ENCODE results near the gene ATP9A. TPM values are rescaled to one million over a fixed set of nuclear protein-coding genes. Genes with fewer than 3 reads are reported as not detected.

The ATP9A gene
- total RNA-seq, 2 donors from 2014 or later, result 16.8 to 24.6 TPM

DNA sequence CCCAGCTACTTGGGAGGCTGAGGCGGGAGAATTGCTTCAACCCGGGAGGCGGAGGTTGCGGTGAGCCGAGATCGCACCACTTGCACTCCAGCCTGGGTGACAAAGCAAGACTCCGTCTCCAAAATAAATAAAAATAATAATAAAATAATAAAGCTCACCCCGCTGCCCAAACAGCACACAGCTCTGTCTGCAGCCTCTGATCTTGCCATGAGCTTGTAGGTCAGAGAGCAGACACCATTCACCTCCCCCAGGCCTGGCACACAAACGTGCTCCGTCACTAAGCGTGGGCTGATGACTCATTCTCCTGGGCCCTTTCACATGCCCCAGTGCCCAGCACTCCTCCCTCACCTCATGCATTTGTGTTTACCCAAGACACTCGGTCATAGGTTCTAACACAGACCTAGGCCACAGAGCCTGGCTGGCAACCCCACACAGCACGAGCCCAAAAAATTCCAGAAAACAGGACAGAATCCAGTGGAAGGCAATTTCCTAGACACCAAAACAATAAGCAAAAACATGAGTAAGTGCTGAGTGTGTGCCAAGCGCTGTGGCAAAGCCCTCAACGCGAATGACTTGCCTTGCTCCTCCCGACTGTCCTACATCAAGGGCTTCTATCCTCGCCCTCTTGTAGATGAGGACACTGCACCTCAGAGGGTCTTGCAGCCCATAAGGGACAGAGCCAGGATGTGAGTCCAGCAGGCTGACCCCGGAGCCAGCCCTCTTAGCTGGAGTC lies 18.0 kb downstream of the ATP9A start:
- intact Hi-C loops (cut with DNase I), result no loop called here
- Histone ChIP-seq H3K27ac (peak overlapping the region; percentile 70 to 87 (median 72)), H3K27me3 (no peaks in the 10 kb centered on the region), H3K36me3 (replicated peaks in 1 of 2; ENCODE audit: insufficient read depth in 1 of 2, low read depth in 2 of 2) (no peaks in the 10 kb centered on the region), H3K4me3 (no peak overlapping the region), H3K9me3 (no peaks in the 10 kb centered on the region), H3K4me1 (peaks cover 28% of the 10 kb centered on the region)
- TF ChIP-seq CTCF (IDR thresholded peaks at IDR 0.05), result no peak
- TF ChIP-seq POLR2A (IDR thresholded peaks at IDR 0.05), result no peak
- ATAC-seq, result peak; percentile 98
- 65 to 68% methylated on average over 19 of the region's 19 CpGs for WGBS, 2 donors
- DNase-seq, result peak; percentile 77 to 94 (median 90)

DNA sequence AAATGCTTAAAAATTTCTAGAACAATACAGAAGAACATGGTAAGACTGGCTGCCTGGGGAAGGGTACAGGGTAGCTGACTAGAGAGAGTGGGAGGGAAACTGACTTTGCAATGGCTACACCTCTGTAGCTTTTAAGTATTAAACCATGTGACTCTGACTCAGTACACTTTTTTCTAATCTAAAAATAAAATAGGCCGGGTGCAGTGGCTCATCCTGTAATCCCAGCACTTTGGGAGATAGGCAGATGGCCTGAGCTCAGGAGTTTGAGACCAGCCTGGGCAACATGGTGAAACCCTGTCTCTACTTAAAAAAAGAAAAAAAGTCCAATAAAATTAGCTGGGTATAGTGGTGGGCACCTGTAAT lies 18.5 kb downstream of the ATP9A start:
- no peaks in the 10 kb centered on the region for H3K36me3 ChIP-seq (replicated peaks in 1 of 2; ENCODE audit: insufficient read depth in 1 of 2, low read depth in 2 of 2)
- ATAC-seq (no peak), DNase-seq (peak in 1 of 4 donors; percentile 37)
- TF ChIP-seq CTCF (IDR thresholded peaks at IDR 0.05) (no peak), POLR2A (IDR thresholded peaks at IDR 0.05) (no peak)
- peak overlapping the region in 3 of 4 donors; percentile 59 to 87 (median 74) for H3K27ac ChIP-seq
- H3K4me3 ChIP-seq, result no peak overlapping the region
- 31 to 33% methylated on average over 1 of the region's 1 CpG for WGBS, 2 donors
- intact Hi-C loops (cut with DNase I), result no loop called here
- no peaks in the 10 kb centered on the region for H3K27me3 ChIP-seq
- H3K9me3 ChIP-seq, result no peaks in the 10 kb centered on the region
- H3K4me1 ChIP-seq, result peaks cover 33% of the 10 kb centered on the region

- no peak for TF ChIP-seq CTCF (IDR thresholded peaks at IDR 0.05)
- no peak for TF ChIP-seq POLR2A (IDR thresholded peaks at IDR 0.05)
- H3K27ac ChIP-seq, result no peak overlapping the region
Measured at GRCh38 chr20:51747182-51747911, 20.8 kb downstream of the ATP9A start.

GRCh38 chr20:51745804-51746203 lies 22.4 kb downstream of the ATP9A start:
- no peak for DNase-seq
- Histone ChIP-seq H3K36me3 (replicated peaks in 1 of 2; ENCODE audit: insufficient read depth in 1 of 2, low read depth in 2 of 2) (no peaks in the 10 kb centered on the region), H3K9me3 (no peaks in the 10 kb centered on the region), H3K4me1 (peaks cover 29% of the 10 kb centered on the region), H3K27me3 (no peaks in the 10 kb centered on the region), H3K4me3 (no peak overlapping the region), H3K27ac (peak overlapping the region in 2 of 4 donors; percentile 71 to 79)
- TF ChIP-seq POLR2A (IDR thresholded peaks at IDR 0.05) (no peak), CTCF (IDR thresholded peaks at IDR 0.05) (no peak)
- no peak for ATAC-seq
- intact Hi-C loops (cut with DNase I), result no loop called here
- 90 to 94% methylated on average over 3 of the region's 3 CpGs for WGBS, 2 donors

More at GRCh38 chr20:51747182-51747911, 20.8 kb downstream of the ATP9A start:
- intact Hi-C loops (cut with DNase I), result no loop called here
- ATAC-seq (no peak), DNase-seq (no peak)
- H3K4me3 ChIP-seq, result no peak overlapping the region
- no peaks in the 10 kb centered on the region for H3K27me3 ChIP-seq
- 82% methylated on average over 7 of the region's 7 CpGs for WGBS, 2 donors
- H3K9me3 ChIP-seq, result no peaks in the 10 kb centered on the region
- H3K36me3 ChIP-seq (replicated peaks in 1 of 2; ENCODE audit: insufficient read depth in 1 of 2, low read depth in 2 of 2), result no peaks in the 10 kb centered on the region
- peaks cover 38% of the 10 kb centered on the region for H3K4me1 ChIP-seq

Measured in body of pancreas (tissue), 4 donors.